Heart right ventricle (tissue), 16 donors: ENCODE results near the gene RAB31. TPM values are rescaled to one million over a fixed set of nuclear protein-coding genes. Genes with fewer than 3 reads are reported as not detected.

ENCODE experiments used
- ATAC-seq, 8 donors: fragments of 200-7000 bp; cut with Tn5 transposase; one replicate each; pipeline ENCODE4 v1.9.1; 2020; ENCODE audit warnings: mild to moderate bottlenecking in 8 of 8, moderate library complexity in 8 of 8, moderate number of reproducible peaks in 1 of 8
- DNase-seq, 2 donors: peaks; one replicate each; pipeline ENCODE4 v3.0.0-alpha.2; 2020
- H3K27ac ChIP-seq, 10 donors: fragments of 200-600 bp; sonication (generic) in 2 of 10; one replicate each; pipeline versions ENCODE4 v1.5.0 to v1.8.0; 2020 to 2022; ENCODE audit warnings: mild to moderate bottlenecking in 3 of 10
- H3K27me3 ChIP-seq, 7 donors: fragments of 200-600 bp; one replicate each; pipeline ENCODE4 v1.8.0; 2021 to 2022; ENCODE audit warnings: mild to moderate bottlenecking in 2 of 7
- H3K36me3 ChIP-seq, 9 donors: fragments of 200-600 bp; sonication (generic) in 1 of 9; one replicate each; pipeline versions ENCODE4 v1.5.0 to v1.8.0; 2020 to 2022; ENCODE audit warnings: mild to moderate bottlenecking in 2 of 9
- H3K4me1 ChIP-seq, 9 donors: fragments of 200-600 bp; sonication (generic) in 1 of 9; one replicate each; pipeline versions ENCODE4 v1.5.0 to v1.8.0; 2020 to 2022; ENCODE audit warnings: mild to moderate bottlenecking in 4 of 9
- H3K4me3 ChIP-seq, 10 donors: fragments of 200-600 bp; sonication (generic) in 2 of 10; one replicate each; pipeline versions ENCODE4 v1.5.0 to v1.8.0; 2020 to 2022; ENCODE audit warnings: mild to moderate bottlenecking in 7 of 10, moderate library complexity in 2 of 10
- H3K9me3 ChIP-seq, 11 donors: fragments of 200-600 bp in 10 of 11; sonication (generic) in 2 of 11; one replicate each; pipeline versions ENCODE4 v1.5.0 to v1.8.0; 2013 to 2022; ENCODE audit warnings: mild to moderate bottlenecking in 2 of 11, control low read depth in 1 of 11, moderate library complexity in 1 of 11
- CTCF ChIP-seq, 9 donors: fragments of 200-600 bp; sonication (generic) in 2 of 9; IDR thresholded peaks; one replicate each; pipeline versions ENCODE4 v1.5.0 to v1.8.0; 2021 to 2022; ENCODE audit warnings: antibody characterized with exemption in 9 of 9, mild to moderate bottlenecking in 5 of 9, moderate library complexity in 1 of 9
- WGBS, 2 donors: extraction: QIAGEN DNeasy Blood & Tissue Kit; methylation state at CpG; one replicate each; pipeline ENCODE4 v1.1.7; 2013; ENCODE audit warnings: inconsistent platforms in 1 of 2; 5-methylcytosine and 5-hydroxymethylcytosine counted together
- intact Hi-C, 10 donors: fragments of 100-400 bp; cut with DNase I; formaldehyde crosslinking; loops; one replicate each; pipeline versions ENCODE4 v1.11.1 to v1.14.2; 2022
- polyA plus RNA-seq, 2 donors: library from polyadenylated mRNA; stranded (reverse); fragments of 200-250 nt; gene quantifications; one replicate each; pipeline ENCODE4 v1.2.3, GENCODE V29; 2013
- total RNA-seq, 10 donors: library from RNA; stranded (reverse); fragmentation: NEBNext Ultra II Directional in 3 of 10; extraction: Animal tissue kit (Norgen Biotek cat#: 25700) in 3 of 10; gene quantifications; one replicate each; pipeline versions ENCODE4 v1.2.1 to v1.2.4, GENCODE V29; 2021 to 2023
- donor health status: Arrhythmogenic right ventricular cardiomyopathy.
- donor health status: ischemic (EF 13 %, LVEDD 7.1; RV severe dilation, severe dysfunction).
- donor health status: healthy with polysubstance abuse.
- donor health status: DM: no; HTN: yes; CAD: no.
- donor health status: DM: no; HTN: no; CAD: no.
- donor health status: ischemic (EF 25% LVEDD 6.9; RV normal size, moderate dysfunction).
- donor health status: ischemic (EF 25% LVEDD 5.7; RV mildly dilated, moderate dysfunction).
- donor health status: healthy.
- donor health status: DM: yes; HTN: yes; CAD: no.
- donor health status: Ischemic cardiomyopathy.
- donor health status: ischemic (EF 35%, LVEDD 5.7; RV mildly dilated, moderate dysfunction).
- donor health status: nonischemic (EF 11% LVEDD 7.7; RV severe dilation, severe dysfunction).
- donor health status: DM: yes; HTN: yes; CAD: no.
- donor health status: PGD.
- donor health status: ischemic (EF 29% LVEDD 5.4; RV normal size, mild dysfunction).
- donor health status: nonischemic (EF 23%, LVEDD 6.1; RV moderate dilation, normal function).

Gene RAB31
- total and polyA plus RNA-seq, 12 donors: 4.5 to 47.8 (median 16.6) TPM

DNA sequence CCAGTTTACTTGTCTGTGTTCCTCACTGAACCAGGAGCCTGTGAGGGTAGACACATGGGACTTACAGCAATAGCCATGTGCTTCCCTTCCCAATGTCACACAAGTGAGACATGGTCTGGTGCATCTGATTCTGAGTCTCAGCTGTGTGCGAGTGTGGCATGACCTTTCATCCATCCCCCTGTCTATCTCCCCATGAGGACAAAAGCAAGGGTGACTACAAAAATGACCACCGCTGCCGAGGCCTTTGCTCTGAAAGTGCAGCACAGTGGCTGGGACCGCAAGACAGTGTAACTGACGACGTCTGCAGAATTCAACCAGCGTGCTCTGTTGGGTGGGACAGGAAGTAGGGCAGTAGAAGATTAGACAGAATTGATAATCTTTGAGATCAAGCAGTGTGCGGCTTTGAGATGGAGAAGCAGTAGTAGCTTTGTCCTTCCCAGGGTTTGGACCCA is 50.5 kb downstream of the RAB31 start:
- 76 to 81% methylated on average over 8 of the region's 8 CpGs for WGBS, 2 donors
- ATAC-seq: peak in 1 of 8 donors; percentile 21

GRCh38 chr18:9760641-9761040 is 52.5 kb downstream of the RAB31 start:
- peak overlapping the region in 1 of 10 donors; percentile 78 for H3K27ac ChIP-seq
- no peaks in the 10 kb centered on the region for H3K27me3 ChIP-seq
- H3K9me3 ChIP-seq: peaks cover 0 to 7% (median 0%) of the 10 kb centered on the region in 11 donors
- no peaks in the 10 kb centered on the region for H3K36me3 ChIP-seq
- peaks cover 0 to 84% (median 0%) of the 10 kb centered on the region in 9 donors for H3K4me1 ChIP-seq
- no peak for TF ChIP-seq CTCF (IDR thresholded peaks at IDR 0.05)
- WGBS, 2 donors: 68 to 75% methylated on average over 6 of the region's 6 CpGs
- H3K4me3 ChIP-seq: no peak overlapping the region
- intact Hi-C loops: no loop called here
- ATAC-seq (no peak), DNase-seq (no peak)

More for the DNA sequence above, 50.5 kb downstream of the RAB31 start:
- no peak overlapping the region for H3K4me3 ChIP-seq
- H3K9me3 ChIP-seq: peaks cover 0 to 7% (median 0%) of the 10 kb centered on the region in 11 donors
- no peaks in the 10 kb centered on the region for H3K36me3 ChIP-seq
- peaks cover 0 to 85% (median 0%) of the 10 kb centered on the region in 9 donors for H3K4me1 ChIP-seq
- no peak for DNase-seq
- intact Hi-C loops: no loop called here
- H3K27me3 ChIP-seq: no peaks in the 10 kb centered on the region
- no peak for TF ChIP-seq CTCF (IDR thresholded peaks at IDR 0.05)
- peak overlapping the region in 1 of 10 donors; percentile 52 for H3K27ac ChIP-seq

- Histone ChIP-seq H3K36me3 (no peaks in the 10 kb centered on the region), H3K9me3 (peaks cover 0 to 7% (median 0%) of the 10 kb centered on the region in 11 donors), H3K27me3 (no peaks in the 10 kb centered on the region), H3K27ac (peak overlapping the region in 1 of 10 donors; percentile 78), H3K4me1 (peaks cover 0 to 80% (median 0%) of the 10 kb centered on the region in 9 donors), H3K4me3 (no peak overlapping the region)
- 87 to 93% methylated on average over 5 of the region's 5 CpGs for WGBS, 2 donors
- DNase-seq (no peak), ATAC-seq (peak in 6 of 8 donors; percentile 43 to 70 (median 59))
- no peak for TF ChIP-seq CTCF (IDR thresholded peaks at IDR 0.05)
- intact Hi-C loops: no loop called here
These were observed 54.4 kb downstream of the RAB31 start for GRCh38 chr18:9762526-9762925.

- peaks cover 0 to 74% (median 0%) of the 10 kb centered on the region in 9 donors for H3K4me1 ChIP-seq
- intact Hi-C loops: no loop called here
- no peak for TF ChIP-seq CTCF (IDR thresholded peaks at IDR 0.05)
- H3K4me3 ChIP-seq: no peak overlapping the region
- no peaks in the 10 kb centered on the region for H3K36me3 ChIP-seq
- H3K27me3 ChIP-seq: no peaks in the 10 kb centered on the region
- H3K9me3 ChIP-seq: peaks cover 0 to 7% (median 0%) of the 10 kb centered on the region in 11 donors
- DNase-seq: no peak
- WGBS, 2 donors: 94 to 97% methylated on average over 5 of the region's 5 CpGs
- no peak for ATAC-seq
- peak overlapping the region in 1 of 10 donors; percentile 78 for H3K27ac ChIP-seq
These were observed 55.1 kb downstream of the RAB31 start for GRCh38 chr18:9763157-9763556.
